Smooth muscle cell (in vitro differentiated cells): ENCODE results near the gene MACROD2. TPM values are rescaled to one million over a fixed set of nuclear protein-coding genes. Genes with fewer than 3 reads are reported as not detected.

Experiments
- DNase-seq: peaks from one replicate; lab custom pipeline; 2025; ENCODE audit not compliant: unreplicated experiment; lab: John Stamatoyannopoulos, UW
- H2AFZ ChIP-seq: fragments of 200-600 bp; sonication (generic); 2 replicates; pipeline ENCODE4 v1.6.0; 2016; ENCODE audit warnings: antibody characterized with exemption, low read depth, mild to moderate bottlenecking
- H3F3A ChIP-seq: fragments of 200-600 bp; sonication (generic); 2 replicates; pipeline ENCODE4 v1.6.0; 2017; ENCODE audit warnings: antibody characterized with exemption, low read depth
- H3K27ac ChIP-seq: fragments of 200-600 bp; sonication (generic); 2 replicates; pipeline ENCODE4 v1.5.1; 2016; ENCODE audit warnings: low read depth, mild to moderate bottlenecking
- H3K27me3 ChIP-seq: fragments of 200-600 bp; sonication (generic); 2 replicates; pipeline ENCODE4 v1.6.1; 2016; ENCODE audit warnings: low read depth, mild to moderate bottlenecking
- H3K36me3 ChIP-seq: fragments of 200-600 bp; sonication (generic); 2 replicates; pipeline ENCODE4 v1.5.1; 2016; ENCODE audit warnings: low read depth
- H3K4me1 ChIP-seq: fragments of 200-600 bp; sonication (generic); 2 replicates; pipeline ENCODE4 v1.5.1; 2016; ENCODE audit warnings: low read depth
- H3K4me2 ChIP-seq: fragments of 200-600 bp; sonication (generic); 2 replicates; pipeline ENCODE4 v1.6.0; 2016; ENCODE audit warnings: mild to moderate bottlenecking
- H3K4me3 ChIP-seq: fragments of 200-600 bp; sonication (generic); 2 replicates; pipeline ENCODE4 v1.5.1; 2016; ENCODE audit warnings: mild to moderate bottlenecking
- H3K79me2 ChIP-seq: fragments of 200-600 bp; sonication (generic); 2 replicates; pipeline ENCODE4 v1.6.0; 2016; ENCODE audit warnings: low read depth, mild to moderate bottlenecking
- H3K9ac ChIP-seq: fragments of 200-600 bp; sonication (generic); 2 replicates; pipeline ENCODE4 v1.6.0; 2016; ENCODE audit warnings: low read depth
- H3K9me3 ChIP-seq: fragments of 200-600 bp; sonication (generic); replicated peaks from 2 replicates; pipeline ENCODE4 v1.5.1; 2016; ENCODE audit warnings: low read depth
- H4K20me1 ChIP-seq: fragments of 200-600 bp; sonication (generic); 2 replicates; pipeline ENCODE4 v1.6.0; 2016; ENCODE audit warnings: low read depth
- WGBS: methylation state at CpG from one replicate; pipeline ENCODE4 v1.1.7; 2016; ENCODE audit warnings: low lambda C conversion rate; 5-methylcytosine and 5-hydroxymethylcytosine counted together
- polyA plus RNA-seq: library from polyadenylated mRNA; unstranded; fragments of >200 nt; fragmentation: Nextera tagmentation; extraction: Ambion mirVana; gene quantifications from 2 replicates; pipeline ENCODE4 v1.2.1, GENCODE V29; 2016
- total RNA-seq: library from RNA; depleted of rRNA; stranded (reverse); fragments of >200 nt; gene quantifications from 2 replicates; pipeline ENCODE4 v1.2.3, GENCODE V29; 2014
- TF ChIP-seq, protein P1 (sequence below): fragments of 200-600 bp; sonication (generic); IDR thresholded peaks from 2 replicates; pipeline ENCODE4 v1.5.1; 2017; ENCODE audit warnings: borderline replicate concordance, mild to moderate bottlenecking, antibody characterized with exemption; ENCODE audit not compliant: insufficient read depth, poor library complexity, severe bottlenecking

Gene MACROD2
- total and polyA plus RNA-seq, 2 experiments from 2014 or later, result 0.04 to 0.32 TPM

DNA sequence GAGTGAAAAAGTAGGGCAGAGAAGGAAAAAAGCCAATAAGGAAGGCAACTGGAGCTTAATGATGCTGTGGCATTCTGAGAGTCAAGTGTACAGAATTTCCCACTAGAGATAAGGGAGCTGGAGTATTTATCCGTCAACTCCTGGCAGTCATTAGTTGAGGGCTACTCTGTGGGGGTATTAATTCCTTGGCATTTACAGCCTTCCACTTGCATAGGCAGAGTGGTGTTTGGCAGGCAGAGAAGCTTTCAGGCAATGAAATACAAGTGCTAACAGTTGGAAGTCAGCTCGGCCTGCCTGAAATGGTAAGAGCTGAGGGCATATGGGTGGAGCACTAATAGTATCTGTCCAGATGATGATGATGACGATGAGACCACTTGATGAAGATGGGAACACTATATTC lies 549.4 kb downstream of the MACROD2 start:
- DNase-seq, result no peak
- Histone ChIP-seq H3K79me2 (no peaks in the 10 kb centered on the region), H3K9ac (no peak overlapping the region), H3K36me3 (no peaks in the 10 kb centered on the region), H3F3A (no peaks in the 10 kb centered on the region), H3K4me3 (no peak overlapping the region), H3K27ac (no peak overlapping the region), H2AFZ (no peak overlapping the region), H3K4me1 (no peaks in the 10 kb centered on the region), H3K9me3 (no peaks in the 10 kb centered on the region), H3K27me3 (no peaks in the 10 kb centered on the region), H4K20me1 (no peaks in the 10 kb centered on the region), H3K4me2 (no peak overlapping the region)
- TF ChIP-seq, protein P1, sequence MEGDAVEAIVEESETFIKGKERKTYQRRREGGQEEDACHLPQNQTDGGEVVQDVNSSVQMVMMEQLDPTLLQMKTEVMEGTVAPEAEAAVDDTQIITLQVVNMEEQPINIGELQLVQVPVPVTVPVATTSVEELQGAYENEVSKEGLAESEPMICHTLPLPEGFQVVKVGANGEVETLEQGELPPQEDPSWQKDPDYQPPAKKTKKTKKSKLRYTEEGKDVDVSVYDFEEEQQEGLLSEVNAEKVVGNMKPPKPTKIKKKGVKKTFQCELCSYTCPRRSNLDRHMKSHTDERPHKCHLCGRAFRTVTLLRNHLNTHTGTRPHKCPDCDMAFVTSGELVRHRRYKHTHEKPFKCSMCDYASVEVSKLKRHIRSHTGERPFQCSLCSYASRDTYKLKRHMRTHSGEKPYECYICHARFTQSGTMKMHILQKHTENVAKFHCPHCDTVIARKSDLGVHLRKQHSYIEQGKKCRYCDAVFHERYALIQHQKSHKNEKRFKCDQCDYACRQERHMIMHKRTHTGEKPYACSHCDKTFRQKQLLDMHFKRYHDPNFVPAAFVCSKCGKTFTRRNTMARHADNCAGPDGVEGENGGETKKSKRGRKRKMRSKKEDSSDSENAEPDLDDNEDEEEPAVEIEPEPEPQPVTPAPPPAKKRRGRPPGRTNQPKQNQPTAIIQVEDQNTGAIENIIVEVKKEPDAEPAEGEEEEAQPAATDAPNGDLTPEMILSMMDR, result no peak
- 50% methylated on average over 3 of the region's 3 CpGs for WGBS

DNA sequence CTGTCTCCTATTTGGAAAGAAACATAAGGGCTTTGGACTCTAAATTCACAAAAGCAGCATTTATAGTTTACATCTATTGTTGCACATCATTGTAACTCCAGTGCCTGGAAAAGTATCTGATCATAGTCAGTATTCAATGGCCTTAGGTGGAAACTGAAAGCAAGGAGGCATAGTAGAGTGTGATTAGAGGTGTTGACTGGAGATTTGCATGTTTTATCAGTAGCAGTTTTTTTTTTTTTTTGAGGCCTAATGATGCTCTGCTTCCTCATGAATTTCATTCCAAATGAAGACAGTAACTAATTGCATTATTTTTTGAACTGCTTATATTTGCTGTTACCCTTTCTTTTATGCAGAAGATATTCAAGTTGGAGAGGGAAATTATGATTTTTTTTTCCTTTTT lies 555.3 kb downstream of the MACROD2 start:
- H4K20me1 ChIP-seq, result no peaks in the 10 kb centered on the region
- no peak overlapping the region for H3K4me3 ChIP-seq
- H3K4me2 ChIP-seq, result no peak overlapping the region
- no peaks in the 10 kb centered on the region for H3K36me3 ChIP-seq
- H3K27ac ChIP-seq, result no peak overlapping the region
- H3K4me1 ChIP-seq, result no peaks in the 10 kb centered on the region
- TF ChIP-seq, protein P1, result no peak
- H3K9ac ChIP-seq, result no peak overlapping the region
- H3K27me3 ChIP-seq, result no peaks in the 10 kb centered on the region
- no peaks in the 10 kb centered on the region for H3K9me3 ChIP-seq
- no peaks in the 10 kb centered on the region for H3F3A ChIP-seq
- H2AFZ ChIP-seq, result no peak overlapping the region
- no peak for DNase-seq
- H3K79me2 ChIP-seq, result no peaks in the 10 kb centered on the region

DNA sequence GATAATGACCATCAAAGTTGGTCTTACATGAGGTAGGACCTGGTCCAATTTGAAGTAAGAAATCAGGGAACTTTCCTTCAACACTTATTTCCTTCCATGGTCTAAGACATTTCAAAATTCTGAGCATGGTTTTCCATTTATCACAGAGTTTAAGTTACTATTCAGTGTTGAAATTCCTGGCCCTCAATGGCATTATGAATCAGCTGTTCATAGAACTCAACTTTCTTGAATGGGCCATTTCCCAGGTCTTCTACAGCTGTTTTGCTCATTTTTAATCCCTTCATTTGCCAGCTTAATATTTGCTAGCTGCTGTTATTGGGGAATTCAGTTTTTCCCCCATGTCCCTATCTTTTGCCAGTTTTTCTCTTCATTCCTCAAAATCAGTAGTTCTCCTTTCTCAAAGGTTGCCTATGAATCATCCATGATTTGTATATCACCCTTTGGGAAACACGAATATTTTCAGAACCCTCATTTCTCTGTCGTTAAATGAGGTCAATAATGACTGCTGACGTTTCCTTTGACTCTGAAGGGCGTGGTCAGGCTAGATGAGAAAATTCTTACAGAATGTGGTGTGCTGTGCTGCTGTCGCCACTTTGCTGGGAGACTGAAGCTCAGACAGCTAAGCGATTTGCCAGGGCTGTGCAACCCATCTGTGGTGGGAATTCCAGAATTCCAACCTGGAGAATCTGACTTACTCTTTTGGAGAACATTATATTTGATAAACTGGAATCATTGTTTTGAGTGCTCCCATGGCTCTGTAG lies 558.6 kb downstream of the MACROD2 start:
- Histone ChIP-seq H3F3A (no peaks in the 10 kb centered on the region), H3K27me3 (no peaks in the 10 kb centered on the region), H2AFZ (no peak overlapping the region), H3K4me3 (no peak overlapping the region), H3K4me1 (no peaks in the 10 kb centered on the region), H3K9ac (peak overlapping the region; percentile 48), H3K27ac (peak overlapping the region; percentile 74), H3K4me2 (no peak overlapping the region), H4K20me1 (no peaks in the 10 kb centered on the region), H3K36me3 (no peaks in the 10 kb centered on the region), H3K79me2 (no peaks in the 10 kb centered on the region), H3K9me3 (no peaks in the 10 kb centered on the region)
- DNase-seq, result no peak
- TF ChIP-seq, protein P1, result no peak
- 48% methylated on average over 6 of the region's 6 CpGs for WGBS

DNA sequence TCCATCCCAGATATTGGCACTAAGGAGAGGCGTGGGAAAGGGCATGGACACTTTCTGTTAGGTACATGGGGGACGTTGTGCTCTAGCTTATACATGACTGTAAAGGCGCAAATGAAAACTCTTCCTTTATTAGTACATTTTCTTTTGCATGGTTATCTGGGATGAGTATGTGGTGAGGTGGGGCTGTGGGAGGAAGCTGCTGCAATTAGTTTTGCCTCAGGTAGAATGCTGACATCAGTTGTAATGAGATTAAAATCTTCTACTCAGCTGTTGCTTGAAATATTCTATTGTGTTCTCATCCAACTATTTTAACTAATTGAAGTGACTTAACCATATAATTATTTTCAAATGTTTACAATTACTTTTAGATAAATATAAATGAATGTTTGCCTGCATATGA lies 560.4 kb downstream of the MACROD2 start:
- Histone ChIP-seq H4K20me1 (no peaks in the 10 kb centered on the region), H2AFZ (no peak overlapping the region), H3K9ac (no peak overlapping the region), H3K4me1 (peaks cover 8% of the 10 kb centered on the region), H3K4me2 (no peak overlapping the region), H3F3A (no peaks in the 10 kb centered on the region), H3K4me3 (no peak overlapping the region), H3K27ac (peak overlapping the region; percentile 74), H3K9me3 (no peaks in the 10 kb centered on the region), H3K36me3 (no peaks in the 10 kb centered on the region), H3K79me2 (no peaks in the 10 kb centered on the region), H3K27me3 (no peaks in the 10 kb centered on the region)
- TF ChIP-seq, protein P1, result no peak
- WGBS, result 83% methylated on average over 3 of the region's 3 CpGs
- DNase-seq, result no peak
